Measurements from ENCODE around the gene PAFAH2. TPM values are rescaled to one million over a fixed set of nuclear protein-coding genes. Genes with fewer than 3 reads are reported as not detected.
A peak's percentile ranks its signal among the peaks of the same experiment; 100 is the strongest.

PAFAH2 gene
- total RNA-seq, 1 donor from 2014 or later: 10.7 TPM

DNA sequence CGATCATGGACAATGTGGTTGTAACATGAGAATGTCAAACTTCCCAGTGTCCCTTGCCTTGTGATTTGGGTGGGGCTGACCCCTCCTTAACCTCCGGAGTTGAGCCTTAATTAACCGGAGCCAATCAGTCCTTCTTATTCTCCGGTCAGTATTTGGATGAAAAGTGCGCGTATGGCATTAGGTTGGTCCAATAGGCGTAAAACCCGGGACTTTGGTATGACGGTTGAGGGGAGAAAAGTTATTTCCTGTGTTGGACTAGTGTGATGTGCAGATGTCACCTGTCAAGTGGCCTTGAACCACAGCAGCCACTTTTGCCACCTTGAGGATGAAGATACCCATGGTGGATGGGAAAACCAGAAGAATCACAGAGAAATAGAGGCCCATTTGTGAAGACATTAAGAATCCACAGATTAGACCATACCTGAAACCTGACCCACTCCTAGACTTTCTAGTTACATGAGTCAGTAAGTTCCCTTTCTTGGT, 5.1 kb downstream of the PAFAH2 start:
- Mint-ChIP-seq H3K36me3 (ENCODE audit: low read depth) (no peaks in the 10 kb centered on the region), H3K27ac (ENCODE audit: unreplicated experiment) (no peak overlapping the region), H3K9me3 (no peaks in the 10 kb centered on the region), H3K27me3 (ENCODE audit: low read depth) (no peaks in the 10 kb centered on the region), H3K4me1 (peaks cover 33% of the 10 kb centered on the region), H3K4me3 (peak overlapping the region; percentile 34)
- no peak for DNase-seq (ENCODE audit: low read depth, low spot score)
- TF ChIP-seq, protein P1, sequence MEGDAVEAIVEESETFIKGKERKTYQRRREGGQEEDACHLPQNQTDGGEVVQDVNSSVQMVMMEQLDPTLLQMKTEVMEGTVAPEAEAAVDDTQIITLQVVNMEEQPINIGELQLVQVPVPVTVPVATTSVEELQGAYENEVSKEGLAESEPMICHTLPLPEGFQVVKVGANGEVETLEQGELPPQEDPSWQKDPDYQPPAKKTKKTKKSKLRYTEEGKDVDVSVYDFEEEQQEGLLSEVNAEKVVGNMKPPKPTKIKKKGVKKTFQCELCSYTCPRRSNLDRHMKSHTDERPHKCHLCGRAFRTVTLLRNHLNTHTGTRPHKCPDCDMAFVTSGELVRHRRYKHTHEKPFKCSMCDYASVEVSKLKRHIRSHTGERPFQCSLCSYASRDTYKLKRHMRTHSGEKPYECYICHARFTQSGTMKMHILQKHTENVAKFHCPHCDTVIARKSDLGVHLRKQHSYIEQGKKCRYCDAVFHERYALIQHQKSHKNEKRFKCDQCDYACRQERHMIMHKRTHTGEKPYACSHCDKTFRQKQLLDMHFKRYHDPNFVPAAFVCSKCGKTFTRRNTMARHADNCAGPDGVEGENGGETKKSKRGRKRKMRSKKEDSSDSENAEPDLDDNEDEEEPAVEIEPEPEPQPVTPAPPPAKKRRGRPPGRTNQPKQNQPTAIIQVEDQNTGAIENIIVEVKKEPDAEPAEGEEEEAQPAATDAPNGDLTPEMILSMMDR (conservative IDR thresholded peaks at IDR 0.05): no peak

DNA sequence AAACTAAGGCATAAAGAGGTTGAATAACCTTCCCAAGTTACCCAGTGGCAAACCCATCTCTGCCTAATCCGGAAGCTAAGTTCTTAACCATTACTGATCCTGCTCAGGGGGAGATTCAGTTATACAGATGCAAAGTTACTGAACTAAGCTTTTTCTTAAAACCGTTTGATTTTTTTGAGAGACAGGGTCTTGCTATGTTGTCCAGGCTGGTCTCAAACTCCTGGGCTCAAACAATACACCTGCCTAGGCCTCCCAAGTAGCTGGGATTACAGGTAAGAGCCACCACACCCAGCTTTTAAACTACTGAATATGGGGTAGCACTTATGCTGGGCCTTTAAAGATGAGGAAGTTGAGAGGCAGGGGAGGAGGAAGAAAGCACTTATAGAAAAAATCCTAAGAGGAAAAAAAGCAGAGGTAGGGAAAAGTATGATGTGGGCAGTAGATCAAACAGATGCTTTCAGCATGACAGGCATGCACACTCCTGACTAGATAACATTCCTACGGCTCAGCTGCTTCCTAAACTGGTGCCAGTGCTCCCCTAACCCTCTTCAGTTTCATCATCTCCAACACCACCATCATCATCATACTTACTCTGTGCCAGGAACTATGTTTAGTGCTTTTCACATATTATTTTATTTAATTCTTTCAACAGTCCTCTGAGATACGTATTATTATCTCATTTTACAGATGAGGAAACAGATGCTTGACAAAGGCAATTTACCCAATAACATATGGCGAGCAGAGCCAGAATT, 5.8 kb downstream of the PAFAH2 start:
- no peak overlapping the region for H3K4me3 Mint-ChIP-seq
- TF ChIP-seq, protein P1 (conservative IDR thresholded peaks at IDR 0.05): no peak
- no peak for DNase-seq (ENCODE audit: low read depth, low spot score)
- H3K4me1 Mint-ChIP-seq: peaks cover 27% of the 10 kb centered on the region
- H3K9me3 Mint-ChIP-seq: no peaks in the 10 kb centered on the region
- peaks cover 2% of the 10 kb centered on the region for H3K36me3 Mint-ChIP-seq (ENCODE audit: low read depth)
- no peak overlapping the region for H3K27ac Mint-ChIP-seq (ENCODE audit: unreplicated experiment)
- no peaks in the 10 kb centered on the region for H3K27me3 Mint-ChIP-seq (ENCODE audit: low read depth)

DNA sequence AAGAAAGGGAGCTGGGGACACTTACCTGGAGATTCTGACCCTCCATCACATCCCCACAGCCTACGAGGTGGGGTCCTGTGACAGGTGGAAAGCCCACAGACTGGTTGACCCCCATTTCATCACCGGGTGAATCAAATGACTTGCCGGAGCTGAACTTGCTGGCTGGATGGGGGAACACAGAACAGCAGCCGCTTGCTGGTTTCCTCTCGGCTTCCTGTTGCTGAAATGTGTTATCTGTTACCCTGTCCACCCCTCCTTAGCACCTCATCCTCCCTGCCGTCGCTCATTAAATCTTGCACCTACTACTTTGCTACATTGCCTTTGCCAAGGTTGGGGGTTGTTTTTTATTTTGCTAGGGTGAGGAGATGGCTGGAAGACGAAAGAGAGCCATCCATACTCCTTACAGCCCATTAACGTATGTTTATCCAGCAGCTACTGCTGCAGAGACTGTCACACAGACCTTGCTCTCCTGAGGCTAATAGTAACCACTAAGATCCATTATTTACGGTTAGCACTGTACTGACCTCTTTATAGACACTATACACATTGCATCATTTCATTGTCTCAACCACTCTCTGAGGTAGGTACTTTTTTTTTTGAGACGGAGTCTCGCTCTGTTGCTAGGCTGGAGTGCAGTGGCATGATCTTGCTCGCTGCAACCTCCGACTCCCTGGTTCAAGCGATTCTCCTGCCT, 7.0 kb downstream of the PAFAH2 start:
- DNase-seq (ENCODE audit: low read depth, low spot score): no peak
- Mint-ChIP-seq H3K4me3 (no peak overlapping the region), H3K4me1 (peaks cover 22% of the 10 kb centered on the region), H3K36me3 (ENCODE audit: low read depth) (peaks cover 6% of the 10 kb centered on the region), H3K27me3 (ENCODE audit: low read depth) (no peaks in the 10 kb centered on the region), H3K9me3 (no peaks in the 10 kb centered on the region), H3K27ac (ENCODE audit: unreplicated experiment) (no peak overlapping the region)
- TF ChIP-seq, protein P1 (conservative IDR thresholded peaks at IDR 0.05): no peak

DNA sequence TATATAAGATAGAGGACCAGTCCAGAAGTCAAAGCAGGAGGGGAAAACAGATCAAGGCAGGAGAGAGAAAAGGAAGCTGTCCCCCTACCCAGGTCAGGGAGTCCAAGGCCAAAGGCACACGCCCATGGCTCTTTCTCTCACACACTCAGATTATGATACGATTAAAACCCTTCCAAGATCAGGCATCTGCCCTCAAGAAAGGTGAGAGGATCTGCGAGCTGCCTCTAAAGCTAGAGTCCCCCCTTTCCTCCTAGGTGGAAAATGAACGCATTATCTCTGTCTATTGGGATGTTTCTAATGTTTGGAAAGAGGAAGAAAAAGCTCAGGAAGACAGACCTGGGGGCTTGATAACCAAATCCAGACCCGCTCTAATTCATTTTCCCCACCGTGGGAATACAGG, 7.6 kb downstream of the PAFAH2 start:
- Mint-ChIP-seq H3K36me3 (ENCODE audit: low read depth) (peaks cover 6% of the 10 kb centered on the region), H3K9me3 (no peaks in the 10 kb centered on the region), H3K4me1 (peaks cover 22% of the 10 kb centered on the region), H3K4me3 (no peak overlapping the region), H3K27me3 (ENCODE audit: low read depth) (no peaks in the 10 kb centered on the region), H3K27ac (ENCODE audit: unreplicated experiment) (no peak overlapping the region)
- DNase-seq (ENCODE audit: low read depth, low spot score): no peak
- TF ChIP-seq, protein P1 (conservative IDR thresholded peaks at IDR 0.05): no peak

DNA sequence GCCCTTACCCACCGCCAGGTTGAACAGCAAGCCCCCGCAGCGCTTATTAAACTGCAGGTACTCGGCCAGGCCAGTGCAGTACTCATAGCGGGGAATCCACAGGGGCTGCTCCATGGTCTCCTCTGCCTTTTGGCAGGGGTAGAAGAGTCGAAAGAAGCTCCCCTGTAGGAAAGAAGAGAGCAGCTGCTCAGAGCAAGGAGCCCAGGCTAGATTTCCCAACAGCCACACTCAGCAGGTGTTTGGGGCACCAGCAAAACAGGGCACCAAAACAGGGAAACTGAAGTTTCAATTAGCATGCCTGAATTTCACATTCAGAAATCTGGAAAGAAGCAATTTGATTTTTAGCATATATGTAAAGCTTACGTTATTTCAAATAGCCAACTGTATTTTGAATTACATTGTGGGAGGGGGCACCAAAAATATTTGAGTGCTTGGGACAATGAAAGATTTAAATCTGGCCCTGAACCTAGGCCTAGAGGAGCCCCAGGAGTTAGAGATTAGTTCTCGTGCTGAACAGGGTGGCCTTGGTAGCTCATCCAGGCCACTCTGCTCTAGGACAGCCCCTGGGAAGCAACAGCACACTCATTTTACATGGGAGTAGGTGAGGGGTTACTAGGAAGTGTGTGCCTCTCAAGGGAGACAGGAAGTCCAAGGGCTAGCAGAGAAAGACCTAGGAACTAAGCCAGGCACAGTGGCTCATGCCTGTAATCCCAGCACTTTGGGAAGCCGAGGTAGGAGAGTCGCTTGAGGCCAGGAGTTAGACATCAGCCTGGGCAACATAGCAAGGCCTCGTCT, 8.2 kb downstream of the PAFAH2 start:
- Mint-ChIP-seq H3K4me3 (no peak overlapping the region), H3K4me1 (peaks cover 21% of the 10 kb centered on the region), H3K36me3 (ENCODE audit: low read depth) (peaks cover 6% of the 10 kb centered on the region), H3K9me3 (no peaks in the 10 kb centered on the region), H3K27ac (ENCODE audit: unreplicated experiment) (peak overlapping the region; percentile 90), H3K27me3 (ENCODE audit: low read depth) (no peaks in the 10 kb centered on the region)
- TF ChIP-seq, protein P1 (conservative IDR thresholded peaks at IDR 0.05): no peak
- no peak for DNase-seq (ENCODE audit: low read depth, low spot score)
